D341Med (cell line): ENCODE data around the gene CNNM2.
A peak's percentile ranks its signal among the peaks of the same experiment; 100 is the strongest.
"Not testable (repeated sequence)": the region's sequence is repeated elsewhere in the genome, so short reads cannot be mapped to it uniquely, and the experiment has no call there.

ENCODE experiments used
- DNase-seq: peaks from one replicate; pipeline ENCODE4 v3.0.0; 2012; ENCODE audit warnings: low spot score

Gene CNNM2

DNA sequence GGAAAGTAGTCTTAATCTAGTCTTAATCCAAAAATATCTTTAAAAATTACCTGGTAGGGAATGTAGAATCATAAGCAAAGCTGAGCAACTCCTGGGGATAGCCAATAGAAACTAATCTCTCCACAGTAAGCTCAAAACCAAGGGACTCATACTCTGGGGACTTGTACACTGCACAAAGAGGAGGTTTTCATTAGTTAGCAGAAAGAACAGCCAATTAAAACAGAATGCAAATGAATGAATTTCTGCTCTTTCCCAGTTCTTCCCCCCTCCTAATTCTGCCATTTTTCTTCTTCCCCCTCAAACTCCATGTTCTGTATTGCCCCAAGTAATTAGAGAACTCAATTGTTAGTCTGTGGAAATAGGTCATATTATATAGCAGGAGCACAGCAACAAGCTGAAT, 188.4 kb downstream of the CNNM2 start:
- no peak for DNase-seq

DNA sequence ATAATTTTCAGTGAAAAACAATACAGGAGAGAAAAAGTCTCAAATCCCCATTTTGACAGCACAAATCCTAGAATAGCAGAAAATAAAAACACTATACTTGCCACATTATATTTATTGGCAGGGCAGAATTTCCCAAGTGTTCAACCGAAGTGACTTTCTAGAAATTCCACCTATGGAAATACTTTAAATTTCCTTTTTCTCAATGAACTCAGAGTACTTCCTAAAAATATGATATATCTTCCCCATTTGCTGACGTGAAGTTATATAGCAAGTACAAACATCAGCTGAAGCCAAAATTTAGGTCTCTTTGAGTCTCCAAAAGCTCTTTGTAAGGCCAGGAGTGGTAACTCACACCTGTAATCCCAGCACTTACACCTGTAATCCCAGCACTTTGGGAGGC, 191.7 kb downstream of the CNNM2 start:
- no peak for DNase-seq

DNA sequence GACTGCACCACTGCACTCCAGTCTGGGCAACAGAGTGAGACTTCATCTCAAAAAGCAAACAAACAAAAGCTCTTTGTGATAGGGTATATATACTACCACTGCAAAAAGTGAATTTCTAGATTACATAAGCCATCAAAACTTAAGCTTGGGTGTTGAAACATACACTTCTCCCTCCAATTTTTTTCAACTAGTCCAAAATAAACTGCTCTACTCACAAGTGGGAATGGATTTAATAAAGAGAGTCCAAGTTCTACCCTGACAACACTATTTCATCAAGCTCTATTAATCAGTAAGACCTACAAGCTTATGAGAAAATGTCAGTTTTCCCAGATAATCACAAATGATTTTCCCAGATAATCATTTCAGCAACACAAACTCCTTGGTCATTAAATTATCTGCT, 192.3 kb downstream of the CNNM2 start:
- no peak for DNase-seq

DNA sequence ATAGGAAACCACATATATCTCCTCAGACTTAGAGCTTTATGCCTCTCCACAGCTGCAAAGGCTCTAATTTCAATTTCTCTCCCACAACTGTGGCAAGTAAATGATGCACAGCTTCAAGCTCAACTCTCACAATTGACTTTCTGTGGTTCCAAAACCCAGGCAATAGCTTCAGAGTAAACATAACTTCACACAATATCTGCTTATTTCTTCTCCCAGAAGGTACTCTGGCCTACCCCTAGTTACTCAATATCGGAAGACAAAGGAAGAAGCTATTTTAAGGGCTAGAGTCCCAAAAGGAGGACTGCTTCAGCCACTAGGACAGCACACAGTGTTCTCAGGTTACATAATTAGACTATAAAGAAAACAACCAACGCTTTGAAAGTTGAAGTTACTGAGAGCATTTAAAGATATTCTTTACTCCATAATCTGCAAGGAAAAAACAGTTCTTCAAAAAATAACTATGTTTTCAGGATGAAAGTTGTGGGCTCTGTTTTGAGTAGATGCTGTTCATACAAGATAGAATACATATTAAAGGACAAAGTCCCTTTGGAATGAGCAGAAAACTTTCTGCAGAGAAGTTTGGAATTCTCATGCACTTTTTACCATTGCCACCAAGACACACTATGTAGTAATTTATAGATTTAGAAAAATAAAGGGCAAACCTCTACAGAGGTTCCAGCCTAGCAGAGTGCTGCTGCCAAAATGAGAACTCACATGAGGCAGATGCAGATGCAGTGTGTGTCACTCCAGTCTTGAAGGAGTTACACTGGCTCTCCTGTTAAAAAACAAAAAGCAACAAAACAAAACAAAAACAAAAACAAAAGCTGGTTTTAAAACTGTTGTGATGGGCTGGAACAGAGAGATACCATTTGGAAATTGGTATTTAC, 193.2 kb downstream of the CNNM2 start:
- DNase-seq: no peak

DNA sequence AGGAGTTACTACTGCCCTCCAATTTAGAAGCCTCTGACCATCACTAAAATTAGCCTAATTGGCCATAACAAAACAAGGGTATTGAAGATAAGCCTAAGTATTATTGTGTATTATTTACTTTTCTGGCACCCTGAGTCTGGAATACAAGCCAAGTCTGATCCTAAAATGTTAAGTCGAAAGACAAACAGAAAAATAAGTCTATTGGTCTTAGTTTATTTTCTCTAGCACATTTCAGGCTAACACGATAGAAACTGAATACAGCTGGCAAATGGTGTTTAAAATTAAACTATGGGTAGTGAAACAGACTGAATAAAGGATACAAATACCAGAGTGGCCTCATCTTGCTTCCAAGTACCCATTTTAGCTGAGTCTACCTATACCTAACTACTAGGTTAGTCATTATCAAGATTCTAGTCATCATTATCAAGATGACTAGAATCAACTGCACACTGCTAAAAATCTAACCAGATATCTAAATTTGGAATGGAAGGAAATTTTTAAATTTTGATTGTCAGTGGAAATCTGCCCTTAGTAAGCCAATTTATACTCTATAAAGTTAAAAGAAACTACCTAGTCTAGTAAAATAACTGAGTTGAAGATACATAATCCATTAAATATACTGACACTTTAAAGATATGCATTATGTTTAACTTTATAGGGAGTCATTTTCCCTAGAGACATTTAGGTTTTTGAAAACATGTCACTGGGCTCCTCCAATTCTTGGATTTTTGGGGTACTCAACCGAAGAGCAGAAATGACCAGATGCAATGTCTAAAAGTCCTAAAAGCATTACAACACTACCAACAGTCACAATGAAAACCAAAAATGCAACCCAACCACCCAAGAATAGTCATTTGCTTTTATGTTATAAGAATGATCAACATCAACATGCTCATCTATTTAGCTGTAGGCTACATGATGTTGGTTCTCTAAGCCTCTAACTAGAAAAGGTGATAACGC, 194.1 kb downstream of the CNNM2 start:
- no peak for DNase-seq

DNA sequence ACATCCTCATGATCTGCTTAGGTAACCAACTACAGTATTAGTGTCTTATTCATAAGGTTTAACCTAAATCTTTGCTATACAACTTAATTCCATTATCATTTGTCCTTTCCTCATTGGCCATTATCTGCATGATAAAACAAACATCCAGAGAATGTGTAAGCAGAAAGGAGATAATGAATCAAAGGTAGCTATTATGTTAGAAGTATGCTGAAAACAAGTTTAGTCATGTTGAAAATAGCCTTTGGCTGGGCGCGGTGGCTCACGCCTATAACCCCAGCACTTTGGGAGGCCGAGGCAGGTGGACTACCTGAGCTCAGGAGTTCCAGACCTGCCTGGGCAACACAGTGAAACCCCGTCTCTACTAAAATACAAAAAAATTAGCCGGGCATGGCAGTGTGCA, 196.8 kb downstream of the CNNM2 start:
- DNase-seq: no peak

DNA sequence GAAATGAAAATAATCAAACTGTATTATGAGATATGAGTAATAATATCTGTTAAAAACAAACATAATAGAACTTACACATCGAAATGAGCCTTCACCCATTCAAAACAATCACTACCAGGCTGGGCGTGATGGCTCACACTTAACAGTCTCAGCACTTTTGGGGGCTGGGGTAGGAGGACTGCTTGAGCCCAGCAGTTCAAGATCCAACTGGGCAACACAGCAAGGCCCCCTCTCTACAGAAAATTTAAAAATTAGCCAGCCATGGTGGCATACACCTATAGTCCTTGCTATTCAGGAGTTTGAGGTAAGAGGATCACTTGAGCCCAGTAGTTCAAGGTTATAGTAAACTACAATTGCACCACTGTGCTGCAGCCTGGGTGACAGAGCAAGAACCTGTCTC, 199.2 kb downstream of the CNNM2 start:
- no peak for DNase-seq

DNA sequence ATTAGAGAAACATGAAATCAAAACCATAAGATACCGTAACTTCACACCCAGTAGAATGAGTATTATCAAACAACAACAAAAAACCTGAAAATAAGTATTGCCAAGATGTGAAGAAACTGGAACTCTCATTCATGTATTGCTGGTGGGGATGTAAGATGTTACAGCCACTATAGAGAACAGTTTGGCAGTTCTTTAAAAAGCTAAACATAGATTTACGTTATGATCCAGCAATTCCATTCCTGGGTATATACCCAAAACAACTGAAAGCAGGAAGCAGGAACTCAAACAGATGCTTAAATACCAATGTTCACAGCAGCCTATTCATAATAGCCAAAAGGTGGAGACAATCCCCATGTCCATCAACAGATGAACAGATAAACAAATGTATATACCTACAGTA, 202.5 kb downstream of the CNNM2 start:
- DNase-seq: no peak

DNA sequence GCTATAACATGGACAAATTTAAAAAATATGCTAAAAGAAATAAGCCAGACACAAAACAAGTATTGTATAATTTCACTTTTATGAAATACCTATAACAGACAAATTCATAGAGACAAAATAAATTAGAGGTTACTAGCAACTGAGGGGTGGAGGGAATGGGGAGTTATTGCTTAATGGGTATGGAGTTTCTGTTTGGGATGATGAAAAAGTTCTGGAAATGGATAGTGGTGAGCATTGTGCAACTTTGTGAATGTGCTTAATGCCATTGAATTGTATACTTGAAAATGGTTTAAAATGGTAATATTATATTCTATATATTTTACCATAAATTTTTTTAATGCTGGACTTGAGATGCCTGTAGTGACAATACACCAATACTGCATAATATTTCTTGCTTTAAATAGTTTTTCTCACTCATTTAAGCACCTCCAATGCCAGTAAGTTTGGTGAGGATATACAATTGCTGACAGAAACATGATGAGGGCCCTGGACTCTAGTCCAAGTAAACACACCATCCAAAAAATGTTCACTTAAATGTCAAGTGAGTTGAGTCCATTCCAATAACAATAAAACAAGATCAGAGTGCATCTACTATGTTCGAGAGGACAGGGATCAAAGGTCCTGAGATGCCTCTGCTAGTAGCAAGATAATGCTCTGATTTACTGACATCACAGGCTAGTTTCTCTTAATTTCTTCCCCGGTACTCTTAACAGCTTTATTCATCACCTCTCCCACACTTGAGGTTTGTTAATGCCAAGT, 203.1 kb downstream of the CNNM2 start:
- DNase-seq: no peak

DNA sequence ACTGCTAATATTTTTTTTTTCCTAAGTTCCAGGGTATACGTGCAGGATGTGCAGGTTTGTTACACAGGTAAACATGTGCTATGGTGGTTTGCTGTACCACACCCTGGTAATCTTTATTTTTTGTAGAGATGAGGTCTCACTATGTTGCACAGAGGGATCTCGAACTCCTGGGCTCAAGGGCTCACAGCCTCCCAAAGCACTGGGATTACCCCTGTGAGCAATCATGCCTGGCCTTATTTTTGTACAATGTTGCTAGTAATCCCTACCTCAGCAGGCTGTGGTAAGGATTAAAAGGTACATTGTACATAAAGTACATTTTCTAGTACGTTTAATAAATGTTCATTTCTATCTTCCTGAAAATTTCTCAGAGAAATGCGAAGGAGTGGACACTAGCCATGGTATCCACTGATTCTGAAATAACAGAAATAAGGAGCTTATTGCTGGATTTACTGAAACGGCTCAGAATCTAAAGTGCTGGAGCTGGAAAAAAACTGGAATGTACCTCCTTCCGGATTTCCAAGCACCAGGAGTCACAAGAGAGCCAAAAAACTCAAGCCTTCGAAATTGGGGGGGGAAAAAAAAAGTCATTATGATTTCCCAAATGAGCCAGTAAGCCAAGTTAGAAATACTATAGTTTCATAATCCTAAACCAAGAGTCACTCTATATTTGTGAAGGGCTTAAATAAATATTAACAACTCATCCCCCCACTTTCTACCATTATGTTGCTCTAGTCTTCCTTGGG, 205.4 kb downstream of the CNNM2 start:
- DNase-seq: peak; percentile 14

DNA sequence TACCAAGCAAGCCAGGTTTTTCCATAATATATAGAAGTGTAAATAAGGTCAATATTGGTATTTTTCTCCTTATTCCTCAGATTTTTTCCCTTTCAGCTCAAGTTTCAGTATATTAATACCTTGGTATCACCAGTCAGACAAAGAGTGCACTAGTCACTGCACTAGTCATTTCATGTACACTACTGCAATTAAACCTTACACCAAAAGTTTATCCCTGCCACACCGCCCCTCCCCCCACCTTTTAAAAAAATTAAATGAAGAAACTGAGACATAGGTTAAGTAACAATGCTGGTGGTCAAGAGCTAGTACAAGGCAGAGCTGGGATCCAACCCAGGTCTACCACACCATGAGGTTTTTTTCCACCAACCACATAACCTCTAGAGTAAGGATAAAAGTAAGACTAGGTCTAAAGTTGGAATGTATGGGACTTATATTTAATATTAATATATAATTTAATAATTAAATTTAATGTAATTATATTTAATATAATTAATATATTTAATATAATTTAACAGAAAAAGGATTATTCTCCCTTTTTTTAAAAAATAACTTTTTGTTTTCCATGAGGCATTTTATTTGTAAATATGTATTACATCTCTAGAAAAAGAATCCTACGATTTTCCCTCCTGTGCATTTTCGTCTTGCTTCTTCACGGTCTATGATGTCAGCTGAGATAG, 206.5 kb downstream of the CNNM2 start:
- DNase-seq: no peak

DNA sequence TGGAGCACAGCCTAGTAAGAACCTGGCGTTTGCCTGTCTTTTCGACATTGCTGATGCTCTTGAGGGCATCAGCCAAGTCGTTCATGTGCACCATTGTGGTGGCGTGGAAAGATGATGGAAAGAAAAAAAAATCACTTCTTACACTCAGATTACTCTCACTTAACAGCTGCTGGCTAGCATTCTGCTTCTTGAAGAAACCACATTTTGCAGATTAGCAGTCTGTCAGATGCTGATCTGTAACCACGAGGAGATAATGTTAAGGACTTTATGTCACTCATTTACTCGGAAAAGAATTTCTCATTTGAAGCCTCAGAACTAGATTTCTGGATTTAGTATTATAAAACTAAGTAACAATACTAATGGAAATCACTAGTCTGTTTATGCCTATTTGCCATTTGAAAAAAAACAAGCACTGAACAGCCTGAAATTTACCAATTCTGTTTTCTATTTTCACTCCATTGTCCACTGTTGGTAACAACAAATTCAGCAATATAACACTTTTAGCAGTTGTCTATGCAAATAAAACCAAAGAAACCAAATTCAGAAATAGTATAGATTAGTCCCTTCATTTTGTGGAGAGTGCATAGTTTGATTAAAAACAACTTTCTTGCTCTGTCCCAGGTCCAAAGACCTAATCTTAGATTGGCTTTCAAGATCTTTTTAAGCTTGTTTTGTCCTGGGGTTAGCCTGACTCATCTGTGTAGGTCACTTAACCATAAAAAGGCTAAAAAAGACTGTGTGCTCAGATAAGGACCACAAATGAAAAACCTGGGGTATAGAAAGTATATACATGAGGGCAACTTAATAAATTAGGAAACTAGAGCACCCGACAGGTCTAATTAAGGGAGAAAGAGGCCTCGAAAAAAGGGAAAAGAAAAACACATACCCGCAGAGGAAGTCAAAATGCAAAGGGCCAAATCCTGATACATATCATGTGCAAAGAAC, 207.5 kb downstream of the CNNM2 start:
- peak; percentile 18 for DNase-seq

DNA sequence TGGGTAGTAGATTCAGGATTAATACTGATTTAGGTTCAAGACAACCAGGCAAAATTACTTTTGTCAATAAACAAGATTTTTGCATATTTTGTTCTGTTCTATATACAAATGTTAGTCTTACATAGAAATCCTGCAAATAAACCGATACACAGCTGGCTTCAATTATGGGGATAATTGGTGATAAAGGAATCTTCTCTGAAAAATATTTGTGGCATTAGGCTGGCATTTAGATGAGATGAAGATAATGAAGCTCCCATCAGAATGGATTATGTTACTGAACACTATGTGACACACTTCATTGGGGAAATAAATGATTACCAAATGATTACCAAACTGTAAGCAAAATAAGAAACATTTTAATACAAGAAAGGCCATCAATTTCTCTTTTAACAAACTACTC, 209.1 kb downstream of the CNNM2 start:
- no peak for DNase-seq

DNA sequence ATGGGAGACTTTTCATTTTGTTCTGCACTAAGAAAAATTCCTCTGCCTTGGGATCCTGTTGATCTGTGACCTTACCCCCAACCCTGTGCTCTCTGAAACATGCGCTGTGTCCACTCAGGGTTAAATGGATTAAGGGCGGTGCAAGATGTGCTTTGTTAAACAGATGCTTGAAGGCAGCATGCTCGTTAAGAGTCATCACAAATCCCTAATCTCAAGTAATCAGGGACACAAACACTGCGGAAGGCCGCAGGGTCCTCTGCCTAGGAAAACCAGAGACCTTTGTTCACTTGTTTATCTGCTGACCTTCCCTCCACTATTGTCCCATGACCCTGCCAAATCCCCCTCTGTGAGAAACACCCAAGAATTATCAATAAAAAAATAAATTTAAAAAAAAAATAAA, 212.1 kb downstream of the CNNM2 start:
- not testable (repeated sequence) for DNase-seq

DNA sequence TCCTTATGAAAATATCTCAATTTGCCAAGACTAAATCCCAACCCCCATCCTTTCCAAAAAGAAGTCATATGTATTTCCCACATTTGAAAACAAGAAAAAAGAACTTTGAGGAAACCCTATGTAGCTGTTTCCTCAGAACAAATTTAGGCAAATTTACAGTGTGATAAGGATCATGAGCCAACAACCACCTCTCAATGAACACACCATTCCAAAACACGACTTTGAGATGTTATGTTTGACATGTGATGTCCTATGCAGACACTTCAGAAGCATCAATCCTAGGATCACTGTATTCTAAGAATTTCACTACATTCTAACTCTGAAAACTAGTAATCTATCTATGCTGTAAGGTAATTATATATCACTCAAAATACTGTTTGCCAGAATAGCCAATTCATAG, 212.8 kb downstream of the CNNM2 start:
- DNase-seq: no peak

DNA sequence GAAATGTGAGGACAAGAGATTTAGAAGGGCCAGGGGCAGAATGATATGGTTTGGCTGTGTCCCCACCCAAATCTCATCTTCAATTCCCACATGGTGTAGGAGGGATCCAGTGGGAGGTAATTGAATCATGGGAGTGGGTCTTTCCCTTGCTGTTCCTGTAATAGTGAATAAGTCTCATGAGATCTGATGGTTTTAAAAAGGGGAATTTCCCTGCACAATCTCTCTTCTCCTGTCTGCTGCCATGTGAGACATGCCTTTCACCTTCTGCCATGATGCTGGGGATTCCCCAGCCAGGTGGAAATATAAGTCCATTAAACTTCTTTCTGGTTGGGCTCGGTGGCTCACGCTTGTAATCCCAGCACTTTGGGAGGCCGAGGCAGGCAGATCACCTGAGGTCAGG, 217.1 kb downstream of the CNNM2 start:
- DNase-seq: not testable (repeated sequence)

DNA sequence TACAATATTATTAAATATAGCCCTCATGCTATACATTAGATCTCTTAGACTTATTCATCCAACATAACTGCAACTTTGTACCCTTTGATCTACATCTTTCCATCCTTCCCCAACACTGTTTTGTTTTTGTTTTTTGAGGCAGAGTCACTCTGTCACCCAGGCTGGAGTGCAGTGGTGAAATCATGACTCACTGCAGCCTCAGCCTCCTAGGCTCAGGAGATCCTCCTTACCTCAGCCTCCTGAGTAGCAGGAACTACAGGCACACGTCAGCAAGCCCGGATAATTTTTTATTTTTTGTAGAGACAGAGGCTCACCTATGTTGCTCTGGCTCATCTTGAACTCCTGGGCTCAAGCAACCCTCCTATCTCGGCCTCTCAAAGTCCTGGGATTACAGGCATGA, 221.7 kb downstream of the CNNM2 start:
- no peak for DNase-seq
